OCI-LY3 (cell line): ENCODE results near the gene PRXL2B.

Source experiments
- EZH2phosphoT487 ChIP-seq: fragments of 200-600 bp; shearing (Covaris generic); IDR thresholded peaks from 2 replicates; pipeline ENCODE4 v1.6.1; 2018; ENCODE audit warnings: antibody characterized with exemption, mixed run types, low read depth
- TF ChIP-seq, protein P1 (sequence below): fragments of 200-600, 300-600 bp; sonication (generic); IDR thresholded peaks from 2 replicates; pipeline ENCODE4 v1.5.1; 2014; ENCODE audit warnings: antibody characterized with exemption, low read length, low read depth

DNA sequence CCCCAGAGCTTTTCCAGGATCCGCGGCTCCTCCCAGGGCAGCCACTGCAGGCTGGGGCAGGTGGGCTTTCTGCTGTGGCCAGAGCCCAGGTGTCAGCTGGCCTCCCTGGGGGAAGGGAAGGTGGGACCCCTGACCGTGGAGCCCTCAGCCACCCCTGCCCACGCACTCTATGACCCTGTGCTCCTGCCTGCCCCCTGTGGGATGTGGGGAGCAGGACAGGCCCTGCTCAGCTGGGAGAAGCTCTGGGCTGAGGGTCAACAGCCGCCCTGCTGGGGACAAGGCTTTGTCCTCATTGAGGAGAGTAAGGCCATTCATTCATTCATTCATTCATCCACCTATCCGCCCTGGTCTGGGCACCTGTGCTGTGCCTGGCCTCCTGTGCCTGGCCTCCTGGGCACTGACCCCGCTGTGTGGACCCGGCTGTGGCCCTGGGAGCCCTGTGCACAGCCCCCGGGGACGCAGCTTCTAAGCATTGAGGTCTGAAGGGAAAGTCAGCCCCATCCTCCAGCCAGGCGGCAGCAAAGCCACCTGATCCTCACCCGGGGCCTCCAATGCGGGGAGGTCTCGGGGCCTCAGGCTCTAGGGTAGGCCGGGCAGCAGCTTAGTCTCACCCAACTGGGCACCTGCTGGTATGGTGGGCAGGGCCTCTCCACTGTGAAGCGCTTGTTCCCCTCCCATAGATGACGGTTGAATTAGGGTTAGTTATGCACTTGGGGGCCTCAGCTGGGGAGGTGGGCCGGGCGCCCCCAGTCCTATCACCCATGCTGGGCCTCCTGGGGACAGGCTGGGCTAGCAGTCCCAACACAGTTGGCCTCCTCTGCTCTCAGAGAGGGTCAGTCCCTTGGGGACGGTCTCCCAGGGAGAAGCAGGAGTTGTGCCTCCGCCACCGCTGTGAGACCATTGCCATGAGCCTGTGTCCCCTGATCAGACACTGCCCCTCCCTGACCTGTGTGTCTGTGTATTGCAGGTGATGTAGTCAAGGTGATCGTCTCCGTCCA lies 24.4 kb upstream of the PRXL2B start:
- TF ChIP-seq, protein P1, sequence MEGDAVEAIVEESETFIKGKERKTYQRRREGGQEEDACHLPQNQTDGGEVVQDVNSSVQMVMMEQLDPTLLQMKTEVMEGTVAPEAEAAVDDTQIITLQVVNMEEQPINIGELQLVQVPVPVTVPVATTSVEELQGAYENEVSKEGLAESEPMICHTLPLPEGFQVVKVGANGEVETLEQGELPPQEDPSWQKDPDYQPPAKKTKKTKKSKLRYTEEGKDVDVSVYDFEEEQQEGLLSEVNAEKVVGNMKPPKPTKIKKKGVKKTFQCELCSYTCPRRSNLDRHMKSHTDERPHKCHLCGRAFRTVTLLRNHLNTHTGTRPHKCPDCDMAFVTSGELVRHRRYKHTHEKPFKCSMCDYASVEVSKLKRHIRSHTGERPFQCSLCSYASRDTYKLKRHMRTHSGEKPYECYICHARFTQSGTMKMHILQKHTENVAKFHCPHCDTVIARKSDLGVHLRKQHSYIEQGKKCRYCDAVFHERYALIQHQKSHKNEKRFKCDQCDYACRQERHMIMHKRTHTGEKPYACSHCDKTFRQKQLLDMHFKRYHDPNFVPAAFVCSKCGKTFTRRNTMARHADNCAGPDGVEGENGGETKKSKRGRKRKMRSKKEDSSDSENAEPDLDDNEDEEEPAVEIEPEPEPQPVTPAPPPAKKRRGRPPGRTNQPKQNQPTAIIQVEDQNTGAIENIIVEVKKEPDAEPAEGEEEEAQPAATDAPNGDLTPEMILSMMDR, result peak; percentile 34; the same call in 1 of the 2 replicates
- TF ChIP-seq EZH2phosphoT487, result no peak
